Chondrocyte (in vitro differentiated cells): Measurements from ENCODE around the gene SCN4A. TPM values are rescaled to one million over a fixed set of nuclear protein-coding genes. Genes with fewer than 3 reads are reported as not detected.
"Not testable (repeated sequence)": the region's sequence is repeated elsewhere in the genome, so short reads cannot be mapped to it uniquely, and the experiment has no call there.

Experiments used
- DNase-seq: peaks from one replicate; pipeline ENCODE4 v3.0.0; 2021; ENCODE audit warnings: mixed read lengths, low spot score
- H3K27ac Mint-ChIP-seq: one replicate; pipeline ENCODE4 v1.8.0; 2021; ENCODE audit warnings: mild to moderate bottlenecking, moderate library complexity, mixed read lengths; ENCODE audit not compliant: unreplicated experiment
- H3K27me3 Mint-ChIP-seq: 2 replicates; pipeline ENCODE4 v1.8.0; 2021; ENCODE audit warnings: low read depth, mixed read lengths
- H3K36me3 Mint-ChIP-seq: 2 replicates; pipeline ENCODE4 v1.8.0; 2021; ENCODE audit warnings: low read depth, mixed read lengths
- H3K4me1 Mint-ChIP-seq: 2 replicates; pipeline ENCODE4 v1.8.0; 2021; ENCODE audit warnings: low read depth, mild to moderate bottlenecking, mixed read lengths
- H3K4me3 Mint-ChIP-seq: one replicate; pipeline ENCODE4 v1.8.0; 2021; ENCODE audit warnings: mild to moderate bottlenecking, moderate library complexity, mixed read lengths; ENCODE audit not compliant: unreplicated experiment
- H3K9me3 Mint-ChIP-seq: 2 replicates; pipeline ENCODE4 v1.8.0; 2021; ENCODE audit warnings: low read depth, mixed read lengths
- CTCF ChIP-seq: fragments of 200-600 bp; sonication (generic); IDR thresholded peaks from 2 replicates; pipeline ENCODE4 v1.5.0; 2021; ENCODE audit warnings: antibody characterized with exemption, mild to moderate bottlenecking, moderate library complexity
- total RNA-seq: library from RNA; stranded (reverse); gene quantifications from 3 replicates; pipeline ENCODE4 v1.2.1, GENCODE V29; 2021

SCN4A gene
- total RNA-seq, 1 donor from 2014 or later, result not detected

- not testable (repeated sequence) for H3K4me1 Mint-ChIP-seq, H3K9me3 Mint-ChIP-seq, H3K27ac Mint-ChIP-seq, H3K4me3 Mint-ChIP-seq, DNase-seq, H3K36me3 Mint-ChIP-seq
- peak; percentile 75 for TF ChIP-seq CTCF
- peaks cover 26% of the 10 kb centered on the region for H3K27me3 Mint-ChIP-seq
These were observed 83.5 kb downstream of the SCN4A start for GRCh38 chr17:63889026-63889848.

Other genes starting within 250 kb of the SCN4A start
- gene STRADA, start 231.1 kb downstream of the SCN4A start, total RNA-seq, result 26.2 to 47.3 TPM (median 27.1 TPM) in 3 replicates
- 63.5 to 65.1 TPM (median 64.9 TPM) in 3 replicates for gene CCDC47, start 199.3 kb downstream of the SCN4A start, total RNA-seq
- 94.6 to 120 TPM (median 99.0 TPM) in 3 replicates for gene DDX42, start 198.7 kb downstream of the SCN4A start, total RNA-seq
- gene PSMC5, start 145.5 kb downstream of the SCN4A start, total RNA-seq, result 92.3 to 112 TPM (median 94.9 TPM) in 3 replicates
- gene FTSJ3, start 145.3 kb downstream of the SCN4A start, total RNA-seq, result 26.5 to 41.4 TPM (median 27.9 TPM) in 3 replicates
- gene SMARCD2, start 130.2 kb downstream of the SCN4A start, total RNA-seq, result 30.7 to 35.1 TPM (median 34.6 TPM) in 3 replicates
- 6.9 TPM in 1 of 3 replicates, not detected in the others for gene CSH2, start 99.2 kb downstream of the SCN4A start, total RNA-seq
- gene GH2, start 91.0 kb downstream of the SCN4A start, total RNA-seq, result not detected in 3 replicates
- 14.0 TPM in 1 of 3 replicates, not detected in the others for gene CSH1, start 76.3 kb downstream of the SCN4A start, total RNA-seq
- gene CSHL1, start 61.7 kb downstream of the SCN4A start, total RNA-seq, result 0.68 TPM in 1 of 3 replicates, not detected in the others
- not detected in 3 replicates for gene GH1, start 54.1 kb downstream of the SCN4A start, total RNA-seq
- gene CD79B, start 40.6 kb downstream of the SCN4A start, total RNA-seq, result not detected in 3 replicates
- gene PRR29, start 25.4 kb upstream of the SCN4A start, total RNA-seq, result 0.28 to 0.35 TPM in 2 of 3 replicates, not detected in the other
- not detected in 3 replicates for gene ICAM2, start 47.7 kb upstream of the SCN4A start, total RNA-seq
- 12.1 to 18.2 TPM (median 14.9 TPM) in 3 replicates for gene ERN1, start 157.2 kb upstream of the SCN4A start, total RNA-seq